Testis (tissue), 3 donors: Measurements from ENCODE around the gene FRAS1. TPM values are rescaled to one million over a fixed set of nuclear protein-coding genes. Genes with fewer than 3 reads are reported as not detected.
"Not testable (repeated sequence)": the region's sequence is repeated elsewhere in the genome, so short reads cannot be mapped to it uniquely, and the experiment has no call there.

Experiments
- DNase-seq: peaks from one replicate; pipeline ENCODE4 v3.0.0-alpha.2; 2019
- H3K27ac ChIP-seq, 2 donors: fragments of 200-600 bp; sonication (generic); one replicate each; pipeline ENCODE4 v1.5.1; 2019
- H3K27me3 ChIP-seq: fragments of 200-600 bp; sonication (generic); one replicate; pipeline ENCODE4 v1.5.1; 2019
- H3K36me3 ChIP-seq: fragments of 200-600 bp; sonication (generic); one replicate; pipeline ENCODE4 v1.5.1; 2017; ENCODE audit warnings: low read depth; ENCODE audit errors: missing control alignments
- H3K4me1 ChIP-seq: fragments of 200-600 bp; sonication (generic); one replicate; pipeline ENCODE4 v1.5.1; 2019
- H3K4me3 ChIP-seq, 2 donors: fragments of 200-600 bp; sonication (generic); one replicate each; pipeline ENCODE4 v1.5.1; 2017 to 2019
- H3K9me3 ChIP-seq: fragments of 200-600 bp; sonication (generic); one replicate; pipeline ENCODE4 v1.5.1; 2017
- POLR2A ChIP-seq: fragments of 450-650 bp; IDR thresholded peaks from one replicate; pipeline ENCODE4 v1.6.1; 2017; ENCODE audit warnings: antibody characterized with exemption, mild to moderate bottlenecking, moderate library complexity
- WGBS, 2 donors: methylation state at CpG; one replicate each; pipeline ENCODE4 v1.1.5; 2018; 5-methylcytosine and 5-hydroxymethylcytosine counted together
- intact Hi-C: fragments of 100-400 bp; cut with DNase I; formaldehyde crosslinking; loops from one replicate; pipeline ENCODE4 v1.15.1; 2023; ENCODE audit warnings: low total_unique reads
- polyA plus RNA-seq: library from polyadenylated mRNA; stranded (reverse); fragments of 350-450 nt; fragmentation: Illumina TruSeq; extraction: RNeasy Lipid Tissue Mini Kit (QIAGEN cat#74804); gene quantifications from one replicate; pipeline ENCODE4 v1.2.3, GENCODE V29; 2014; ENCODE audit warnings: low read depth, low replicate concordance; ENCODE audit not compliant: insufficient read depth
- total RNA-seq, 2 donors: library from RNA; depleted of rRNA; stranded (reverse); fragments of >200 nt; gene quantifications; one replicate each; pipeline ENCODE4 v1.2.3, GENCODE V29; 2016
- TF ChIP-seq, protein P1 (sequence below), 3 experiments: fragments of 450-650 bp in 2 of 3; fragments of 200-600 bp in 1 of 3; sonication (generic) in 1 of 3; IDR thresholded peaks; one replicate each; pipeline ENCODE4 v1.5.1; 2016 to 2019; ENCODE audit warnings: antibody characterized with exemption in 3 of 3, mild to moderate bottlenecking in 2 of 3, moderate library complexity in 1 of 3

Gene FRAS1
- total and polyA plus RNA-seq, 3 donors from 2014 or later = 2.2 to 3.7 (median 3.5) TPM

DNA sequence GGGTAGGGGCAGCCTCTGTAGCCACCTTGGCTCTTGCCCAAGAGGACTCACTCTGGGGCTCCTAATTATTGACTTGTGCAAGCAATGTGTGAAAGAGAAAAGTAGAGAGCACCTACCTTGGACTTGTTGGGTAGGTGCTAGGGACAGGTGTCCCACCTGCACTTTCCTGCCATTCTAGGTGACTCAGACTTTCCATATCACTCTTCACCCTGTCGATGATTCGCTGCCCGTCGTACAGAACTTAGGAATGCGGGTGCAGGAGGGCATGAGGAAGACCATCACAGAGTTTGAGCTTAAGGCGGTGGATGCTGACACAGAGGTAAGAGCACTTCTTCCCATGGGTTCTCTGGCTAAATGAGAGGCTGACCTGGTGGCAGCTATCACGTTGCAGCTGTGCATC is 407.1 kb downstream of the FRAS1 start:
- Histone ChIP-seq H3K4me1 (no peaks in the 10 kb centered on the region), H3K36me3 (no peaks in the 10 kb centered on the region), H3K4me3 (no peak overlapping the region), H3K27ac (no peak overlapping the region), H3K27me3 (no peaks in the 10 kb centered on the region), H3K9me3 (no peaks in the 10 kb centered on the region)
- 86 to 97% methylated on average over 7 of the region's 7 CpGs for WGBS, 2 donors
- no peak for DNase-seq
- TF ChIP-seq POLR2A = no peak
- TF ChIP-seq, protein P1, sequence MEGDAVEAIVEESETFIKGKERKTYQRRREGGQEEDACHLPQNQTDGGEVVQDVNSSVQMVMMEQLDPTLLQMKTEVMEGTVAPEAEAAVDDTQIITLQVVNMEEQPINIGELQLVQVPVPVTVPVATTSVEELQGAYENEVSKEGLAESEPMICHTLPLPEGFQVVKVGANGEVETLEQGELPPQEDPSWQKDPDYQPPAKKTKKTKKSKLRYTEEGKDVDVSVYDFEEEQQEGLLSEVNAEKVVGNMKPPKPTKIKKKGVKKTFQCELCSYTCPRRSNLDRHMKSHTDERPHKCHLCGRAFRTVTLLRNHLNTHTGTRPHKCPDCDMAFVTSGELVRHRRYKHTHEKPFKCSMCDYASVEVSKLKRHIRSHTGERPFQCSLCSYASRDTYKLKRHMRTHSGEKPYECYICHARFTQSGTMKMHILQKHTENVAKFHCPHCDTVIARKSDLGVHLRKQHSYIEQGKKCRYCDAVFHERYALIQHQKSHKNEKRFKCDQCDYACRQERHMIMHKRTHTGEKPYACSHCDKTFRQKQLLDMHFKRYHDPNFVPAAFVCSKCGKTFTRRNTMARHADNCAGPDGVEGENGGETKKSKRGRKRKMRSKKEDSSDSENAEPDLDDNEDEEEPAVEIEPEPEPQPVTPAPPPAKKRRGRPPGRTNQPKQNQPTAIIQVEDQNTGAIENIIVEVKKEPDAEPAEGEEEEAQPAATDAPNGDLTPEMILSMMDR (IDR thresholded peaks at IDR 0.05) = no peak
- intact Hi-C loops = no loop called here

DNA sequence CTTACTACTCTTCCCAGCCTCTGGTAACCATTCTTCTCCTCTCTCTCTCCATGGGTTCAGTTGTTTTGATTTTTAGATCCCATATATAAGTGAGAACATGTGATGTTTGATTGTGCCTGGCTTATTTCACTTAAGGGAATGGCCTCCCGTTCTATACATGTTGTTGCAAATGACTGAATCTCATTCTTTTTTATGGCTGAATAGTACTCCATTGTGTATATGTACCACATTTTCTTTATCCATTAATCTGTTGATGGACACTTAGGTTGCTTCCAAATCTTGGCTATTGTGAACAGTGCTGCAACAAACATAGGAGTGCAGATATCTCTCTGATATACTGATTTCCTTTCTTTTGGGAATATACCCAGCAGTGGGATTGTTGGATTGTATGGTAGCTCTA is 410.1 kb downstream of the FRAS1 start:
- 33 to 97% methylated on average over 1 of the region's 1 CpG for WGBS, 2 donors

GRCh38 chr4:78468272-78468671 is 411.1 kb downstream of the FRAS1 start:
- intact Hi-C loops = no loop called here
- 68 to 94% methylated on average over 3 of the region's 3 CpGs for WGBS, 2 donors
- no peak for DNase-seq
- no peaks in the 10 kb centered on the region for H3K36me3 ChIP-seq
- TF ChIP-seq POLR2A = no peak
- TF ChIP-seq, protein P1 (IDR thresholded peaks at IDR 0.05) = no peak
- no peaks in the 10 kb centered on the region for H3K27me3 ChIP-seq
- H3K27ac ChIP-seq = no peak overlapping the region
- H3K4me3 ChIP-seq = no peak overlapping the region
- H3K9me3 ChIP-seq = no peaks in the 10 kb centered on the region
- no peaks in the 10 kb centered on the region for H3K4me1 ChIP-seq

More for the DNA sequence above, 410.1 kb downstream of the FRAS1 start:
- DNase-seq, intact Hi-C loops, H3K27ac ChIP-seq, H3K9me3 ChIP-seq, H3K27me3 ChIP-seq, H3K4me1 ChIP-seq, H3K36me3 ChIP-seq, H3K4me3 ChIP-seq: not testable (repeated sequence)

GRCh38 chr4:78476108-78476704 is 419.1 kb downstream of the FRAS1 start:
- intact Hi-C loops = no loop called here
- no peak overlapping the region for H3K4me3 ChIP-seq
- no peaks in the 10 kb centered on the region for H3K27me3 ChIP-seq
- no peaks in the 10 kb centered on the region for H3K9me3 ChIP-seq
- WGBS, 2 donors = 80 to 81% methylated on average over 3 of the region's 3 CpGs
- H3K36me3 ChIP-seq = no peaks in the 10 kb centered on the region
- no peak for DNase-seq
- no peaks in the 10 kb centered on the region for H3K4me1 ChIP-seq
- no peak overlapping the region for H3K27ac ChIP-seq
- TF ChIP-seq, protein P1 (IDR thresholded peaks at IDR 0.05) = no peak
- no peak for TF ChIP-seq POLR2A

- Histone ChIP-seq H3K27me3 (no peaks in the 10 kb centered on the region), H3K9me3 (no peaks in the 10 kb centered on the region), H3K27ac (no peak overlapping the region), H3K36me3 (no peaks in the 10 kb centered on the region), H3K4me1 (no peaks in the 10 kb centered on the region), H3K4me3 (no peak overlapping the region)
- TF ChIP-seq, protein P1 (IDR thresholded peaks at IDR 0.05) = no peak
- no peak for TF ChIP-seq POLR2A
- DNase-seq = no peak
- intact Hi-C loops = no loop called here
- WGBS, 2 donors = 8 to 10% methylated on average over 1 of the region's 1 CpG
Observed at GRCh38 chr4:78477276-78477675, 420.2 kb downstream of the FRAS1 start.
